H1 (cell line): ENCODE data around the gene CAPZB.

ENCODE experiments used
- POLR2A ChIP-seq, 2 experiments: IDR thresholded peaks; 1 replicate in 1 of 2; 2 replicates in 1 of 2; pipeline ENCODE4 v1.6.1; 2011; ENCODE audit warnings: low read depth in 2 of 2, low read length in 2 of 2, mild to moderate bottlenecking in 2 of 2; ENCODE audit errors: control extremely low read depth in 1 of 2
- TAF1 ChIP-seq: IDR thresholded peaks from 2 replicates; pipeline ENCODE4 v1.6.1; 2011; ENCODE audit warnings: mild to moderate bottlenecking, low read depth, low read length
- TF ChIP-seq, protein P1 (sequence below), 3 experiments: IDR thresholded peaks; 1 replicate in 2 of 3; 2 replicates in 1 of 3; pipeline versions ENCODE4 v1.5.1 to v1.6.1; 2011; ENCODE audit warnings: low read length in 3 of 3, mild to moderate bottlenecking in 3 of 3, inconsistent platforms in 2 of 3, low read depth in 1 of 3, moderate library complexity in 1 of 3; ENCODE audit not compliant: insufficient read depth in 1 of 3; ENCODE audit errors: control extremely low read depth in 1 of 3

- peak; percentile 50; the same call in 1 of the 2 replicates for TF ChIP-seq TAF1
- TF ChIP-seq, protein P1, sequence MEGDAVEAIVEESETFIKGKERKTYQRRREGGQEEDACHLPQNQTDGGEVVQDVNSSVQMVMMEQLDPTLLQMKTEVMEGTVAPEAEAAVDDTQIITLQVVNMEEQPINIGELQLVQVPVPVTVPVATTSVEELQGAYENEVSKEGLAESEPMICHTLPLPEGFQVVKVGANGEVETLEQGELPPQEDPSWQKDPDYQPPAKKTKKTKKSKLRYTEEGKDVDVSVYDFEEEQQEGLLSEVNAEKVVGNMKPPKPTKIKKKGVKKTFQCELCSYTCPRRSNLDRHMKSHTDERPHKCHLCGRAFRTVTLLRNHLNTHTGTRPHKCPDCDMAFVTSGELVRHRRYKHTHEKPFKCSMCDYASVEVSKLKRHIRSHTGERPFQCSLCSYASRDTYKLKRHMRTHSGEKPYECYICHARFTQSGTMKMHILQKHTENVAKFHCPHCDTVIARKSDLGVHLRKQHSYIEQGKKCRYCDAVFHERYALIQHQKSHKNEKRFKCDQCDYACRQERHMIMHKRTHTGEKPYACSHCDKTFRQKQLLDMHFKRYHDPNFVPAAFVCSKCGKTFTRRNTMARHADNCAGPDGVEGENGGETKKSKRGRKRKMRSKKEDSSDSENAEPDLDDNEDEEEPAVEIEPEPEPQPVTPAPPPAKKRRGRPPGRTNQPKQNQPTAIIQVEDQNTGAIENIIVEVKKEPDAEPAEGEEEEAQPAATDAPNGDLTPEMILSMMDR (IDR thresholded peaks at IDR 0.05; ENCODE audit: control extremely low read depth in 1 of 3, insufficient read depth in 1 of 3, low read depth in 1 of 3, low read length in 3 of 3) = peak; percentile 71 to 92 (median 87)
- peak; percentile 30 to 60 for TF ChIP-seq POLR2A (IDR thresholded peaks at IDR 0.05; ENCODE audit: control extremely low read depth in 1 of 2, low read depth in 2 of 2, low read length in 2 of 2)
Observed at GRCh38 chr1:19338323-19338762, 147.0 kb downstream of the CAPZB start.
